Lung (tissue), 12 donors: ENCODE measurements around the gene PSTK. TPM values are rescaled to one million over a fixed set of nuclear protein-coding genes. Genes with fewer than 3 reads are reported as not detected.

ENCODE experiments used
- ATAC-seq: fragments of 200-7000 bp; cut with Tn5 transposase; one replicate; pipeline ENCODE4 v1.9.1; 2020; ENCODE audit warnings: moderate number of reproducible peaks; ENCODE audit not compliant: insufficient read depth, low FRiP score
- DNase-seq, 3 donors: peaks; one replicate each; pipeline ENCODE4 v3.0.0-alpha.2; 2013 to 2017
- H3K27ac ChIP-seq, 2 donors: one replicate each; pipeline ENCODE4 v1.5.1; 2013; ENCODE audit warnings: mild to moderate bottlenecking in 2 of 2, moderate library complexity in 2 of 2, control low read depth in 1 of 2, inconsistent platforms in 1 of 2, low read depth in 1 of 2, low read length in 1 of 2
- H3K27me3 ChIP-seq, 3 donors: one replicate each; pipeline ENCODE4 v1.5.1; 2013; ENCODE audit warnings: low read length in 2 of 3; ENCODE audit not compliant: control insufficient read depth in 3 of 3, insufficient read depth in 3 of 3
- H3K36me3 ChIP-seq, 4 donors: one replicate each; pipeline ENCODE4 v1.5.1; 2013; ENCODE audit warnings: low read length in 4 of 4, mild to moderate bottlenecking in 1 of 4, moderate library complexity in 1 of 4; ENCODE audit not compliant: control insufficient read depth in 4 of 4, insufficient read depth in 4 of 4
- H3K4me1 ChIP-seq, 5 donors: one replicate each; pipeline ENCODE4 v1.5.1; 2013; ENCODE audit warnings: low read length in 5 of 5, mild to moderate bottlenecking in 2 of 5, moderate library complexity in 1 of 5; ENCODE audit not compliant: control insufficient read depth in 5 of 5, insufficient read depth in 5 of 5
- H3K4me3 ChIP-seq: one replicate; pipeline ENCODE4 v1.5.1; 2013; ENCODE audit warnings: mild to moderate bottlenecking, control low read depth, moderate library complexity
- H3K9ac ChIP-seq, 2 donors: one replicate each; pipeline ENCODE4 v1.5.1; 2013; ENCODE audit warnings: low read length in 2 of 2, control low read depth in 1 of 2; ENCODE audit not compliant: insufficient read depth in 1 of 2
- H3K9me3 ChIP-seq, 4 donors: one replicate each; pipeline ENCODE4 v1.5.1; 2013; ENCODE audit warnings: low read length in 3 of 4, mild to moderate bottlenecking in 1 of 4, moderate library complexity in 1 of 4; ENCODE audit not compliant: control insufficient read depth in 4 of 4, insufficient read depth in 3 of 4
- WGBS, 2 donors: extraction: QIAGEN DNeasy Blood & Tissue Kit; methylation state at CpG; one replicate each; pipeline ENCODE4 v1.1.7; 2013; 5-methylcytosine and 5-hydroxymethylcytosine counted together
- polyA plus RNA-seq, 2 donors: library from polyadenylated mRNA; stranded (reverse); fragments of 200-250 nt; gene quantifications; one replicate each; pipeline ENCODE4 v1.2.1, GENCODE V29; 2013
- total RNA-seq, 2 donors: library from RNA; depleted of rRNA in 1 of 2; stranded (reverse); fragments of >200 nt in 1 of 2; gene quantifications; one replicate each; pipeline ENCODE4 v1.2.1, GENCODE V29; 2014 to 2021
- TF ChIP-seq, protein P1 (sequence below): IDR thresholded peaks from 2 replicates; pipeline ENCODE4 v1.5.1; 2012; ENCODE audit warnings: mild to moderate bottlenecking; ENCODE audit errors: control extremely low read depth, extremely low read depth
- donor health status: control.
- donor health status: control.
- donor health status: Bipolar disorder and iron deficiency.
- donor health status: healthy.
- donor health status: DM: yes; HTN: yes; CAD: no.

The PSTK gene
- total and polyA plus RNA-seq, 4 donors: 1.8 to 5.0 (median 3.3) TPM

DNA sequence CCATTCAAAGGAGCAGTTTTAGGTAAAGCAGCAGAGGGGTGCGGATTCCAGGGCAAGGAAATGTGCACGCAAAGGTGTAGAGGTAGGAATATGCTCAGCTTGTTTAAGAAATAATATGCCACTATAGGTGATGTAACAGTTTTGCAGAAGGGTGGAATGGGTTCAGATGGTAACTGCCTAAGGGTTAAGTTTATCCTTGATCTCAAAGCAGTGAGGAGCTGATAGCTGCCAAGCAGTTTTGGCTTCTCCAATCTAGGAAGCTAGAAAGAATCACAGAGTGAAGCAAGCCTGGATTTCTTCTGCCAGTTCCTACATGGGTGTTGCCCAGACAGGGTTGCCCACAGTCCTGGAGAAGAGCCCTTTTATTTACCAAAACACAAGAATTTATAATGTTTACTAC, 34.6 kb downstream of the PSTK start:
- ATAC-seq: no peak
- no peak overlapping the region for H3K27ac ChIP-seq
- no peak overlapping the region for H3K4me3 ChIP-seq
- no peak for DNase-seq
- no peaks in the 10 kb centered on the region for H3K36me3 ChIP-seq
- 95 to 97% methylated on average over 2 of the region's 2 CpGs for WGBS, 2 donors
- H3K27me3 ChIP-seq: no peaks in the 10 kb centered on the region
- H3K9me3 ChIP-seq: no peaks in the 10 kb centered on the region
- H3K9ac ChIP-seq: no peak overlapping the region
- H3K4me1 ChIP-seq: peaks cover 0 to 7% (median under 1%) of the 10 kb centered on the region in 5 donors
- TF ChIP-seq, protein P1, sequence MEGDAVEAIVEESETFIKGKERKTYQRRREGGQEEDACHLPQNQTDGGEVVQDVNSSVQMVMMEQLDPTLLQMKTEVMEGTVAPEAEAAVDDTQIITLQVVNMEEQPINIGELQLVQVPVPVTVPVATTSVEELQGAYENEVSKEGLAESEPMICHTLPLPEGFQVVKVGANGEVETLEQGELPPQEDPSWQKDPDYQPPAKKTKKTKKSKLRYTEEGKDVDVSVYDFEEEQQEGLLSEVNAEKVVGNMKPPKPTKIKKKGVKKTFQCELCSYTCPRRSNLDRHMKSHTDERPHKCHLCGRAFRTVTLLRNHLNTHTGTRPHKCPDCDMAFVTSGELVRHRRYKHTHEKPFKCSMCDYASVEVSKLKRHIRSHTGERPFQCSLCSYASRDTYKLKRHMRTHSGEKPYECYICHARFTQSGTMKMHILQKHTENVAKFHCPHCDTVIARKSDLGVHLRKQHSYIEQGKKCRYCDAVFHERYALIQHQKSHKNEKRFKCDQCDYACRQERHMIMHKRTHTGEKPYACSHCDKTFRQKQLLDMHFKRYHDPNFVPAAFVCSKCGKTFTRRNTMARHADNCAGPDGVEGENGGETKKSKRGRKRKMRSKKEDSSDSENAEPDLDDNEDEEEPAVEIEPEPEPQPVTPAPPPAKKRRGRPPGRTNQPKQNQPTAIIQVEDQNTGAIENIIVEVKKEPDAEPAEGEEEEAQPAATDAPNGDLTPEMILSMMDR: no peak

DNA sequence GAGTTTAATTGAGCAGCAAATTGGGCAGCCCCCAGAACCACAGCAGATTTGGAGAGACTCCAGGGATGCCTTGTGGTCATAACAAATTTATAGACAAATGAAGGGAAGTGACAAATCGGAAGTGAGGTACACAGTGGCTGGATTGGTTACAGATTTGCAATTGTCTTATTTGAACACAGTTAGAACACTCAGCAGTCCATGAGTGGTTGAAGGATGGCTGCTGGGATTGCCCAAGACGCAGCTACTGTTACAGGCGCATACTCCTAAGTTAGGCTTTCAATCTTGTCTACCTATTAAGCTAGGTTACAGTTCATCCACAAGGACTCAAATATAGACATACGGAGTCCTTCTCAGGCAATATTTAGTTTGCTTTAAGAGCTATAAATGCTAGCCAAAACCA, 36.0 kb downstream of the PSTK start:
- DNase-seq: no peak
- ATAC-seq: no peak
- Histone ChIP-seq H3K27ac (no peak overlapping the region), H3K36me3 (no peaks in the 10 kb centered on the region), H3K9me3 (no peaks in the 10 kb centered on the region), H3K27me3 (no peaks in the 10 kb centered on the region), H3K4me1 (peaks cover 0 to 5% (median 0%) of the 10 kb centered on the region in 5 donors), H3K4me3 (no peak overlapping the region), H3K9ac (no peak overlapping the region)
- whole genome bisulfite sequencing, 2 donors: 76 to 93% methylated on average over 4 of the region's 4 CpGs
- TF ChIP-seq, protein P1: no peak

DNA sequence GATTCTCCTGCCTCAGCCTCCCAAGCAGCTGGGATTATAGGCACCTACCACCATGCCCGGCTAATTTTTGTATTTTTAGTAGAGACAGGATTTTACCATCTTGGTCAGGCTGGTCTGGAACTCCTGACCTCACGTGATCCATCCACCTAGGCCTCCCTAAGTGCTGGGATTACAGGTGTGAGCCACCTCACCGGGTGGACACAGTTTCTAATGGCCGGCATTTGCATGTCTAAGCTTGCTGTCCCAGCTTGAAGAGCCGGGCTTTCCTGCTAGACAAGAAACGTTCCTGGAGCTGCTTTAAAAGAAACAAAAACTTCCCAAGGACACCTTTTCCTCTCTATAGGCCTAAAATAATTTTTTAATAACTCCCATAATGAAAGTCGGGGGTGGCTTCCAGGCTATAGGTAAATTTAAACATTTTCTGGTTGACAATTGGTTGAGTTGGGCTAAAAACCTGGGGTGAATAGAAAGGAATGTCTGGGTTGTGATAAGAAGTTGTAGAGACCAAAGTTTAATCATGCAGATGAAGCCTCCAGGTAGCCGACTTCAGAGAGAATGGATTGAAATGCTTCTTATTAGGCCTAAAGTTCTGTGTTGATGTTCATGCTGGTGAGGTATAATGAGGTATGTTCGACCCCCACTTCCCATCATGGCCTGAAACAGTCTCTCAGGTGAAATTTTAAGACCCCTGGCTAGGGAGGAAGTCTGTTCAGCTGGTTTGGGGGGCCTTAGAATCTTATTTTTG, 37.4 kb downstream of the PSTK start:
- H3K27ac ChIP-seq: no peak overlapping the region
- no peak for ATAC-seq

More for the DNA sequence above, 37.4 kb downstream of the PSTK start:
- WGBS, 2 donors: 77 to 84% methylated on average over 9 of the region's 9 CpGs
- Histone ChIP-seq H3K9me3 (no peaks in the 10 kb centered on the region), H3K4me3 (no peak overlapping the region), H3K36me3 (no peaks in the 10 kb centered on the region), H3K4me1 (peaks cover 0 to 2% (median 0%) of the 10 kb centered on the region in 5 donors), H3K9ac (no peak overlapping the region), H3K27me3 (no peaks in the 10 kb centered on the region)
- TF ChIP-seq, protein P1: no peak
- peak in 1 of 3 donors; percentile 19 for DNase-seq
